Measurements from ENCODE around the gene COA3.

Gene COA3

DNA sequence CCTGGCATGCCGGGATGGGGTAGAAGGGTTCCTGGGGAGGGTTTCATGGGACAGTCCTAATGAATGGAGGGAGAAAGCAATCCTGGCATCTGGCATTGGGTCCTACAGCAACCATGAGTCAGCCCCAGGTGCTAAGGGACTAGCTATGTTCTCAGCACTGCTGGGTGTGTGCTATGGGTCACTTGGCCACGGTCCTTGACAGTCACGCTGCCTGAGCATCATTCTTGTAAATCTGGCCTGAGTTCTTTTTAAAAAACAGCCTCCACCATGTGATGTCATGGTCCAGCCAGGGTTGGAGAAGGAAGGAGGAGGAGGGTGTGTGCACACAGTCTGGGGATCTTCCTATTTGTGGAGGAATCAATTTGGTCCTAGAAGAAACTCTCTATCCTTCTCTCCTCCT is 43.7 kb downstream of the COA3 start:
- DNase-seq (ENCODE audit: low read depth, low spot score), result no peak

DNA sequence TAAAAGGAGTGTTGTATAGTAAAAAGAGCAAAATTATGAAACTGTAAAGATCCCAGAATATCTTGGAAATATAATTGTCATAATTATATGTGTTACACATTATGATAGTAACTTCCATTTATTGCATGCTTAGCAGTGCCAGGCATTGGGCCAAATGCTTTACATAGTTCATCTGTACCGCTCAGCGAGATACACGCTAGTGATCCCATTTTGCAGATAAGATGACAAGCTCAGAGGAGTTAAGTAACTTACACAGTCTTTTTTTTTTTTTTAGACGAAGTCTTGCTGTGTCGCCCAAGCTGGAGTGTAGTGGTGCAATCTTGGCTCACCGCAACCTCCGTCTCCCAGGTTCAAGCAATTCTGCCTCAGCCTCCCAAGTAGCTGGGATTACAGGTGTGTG is 46.9 kb downstream of the COA3 start:
- DNase-seq (ENCODE audit: low read depth, low spot score), result no peak

DNA sequence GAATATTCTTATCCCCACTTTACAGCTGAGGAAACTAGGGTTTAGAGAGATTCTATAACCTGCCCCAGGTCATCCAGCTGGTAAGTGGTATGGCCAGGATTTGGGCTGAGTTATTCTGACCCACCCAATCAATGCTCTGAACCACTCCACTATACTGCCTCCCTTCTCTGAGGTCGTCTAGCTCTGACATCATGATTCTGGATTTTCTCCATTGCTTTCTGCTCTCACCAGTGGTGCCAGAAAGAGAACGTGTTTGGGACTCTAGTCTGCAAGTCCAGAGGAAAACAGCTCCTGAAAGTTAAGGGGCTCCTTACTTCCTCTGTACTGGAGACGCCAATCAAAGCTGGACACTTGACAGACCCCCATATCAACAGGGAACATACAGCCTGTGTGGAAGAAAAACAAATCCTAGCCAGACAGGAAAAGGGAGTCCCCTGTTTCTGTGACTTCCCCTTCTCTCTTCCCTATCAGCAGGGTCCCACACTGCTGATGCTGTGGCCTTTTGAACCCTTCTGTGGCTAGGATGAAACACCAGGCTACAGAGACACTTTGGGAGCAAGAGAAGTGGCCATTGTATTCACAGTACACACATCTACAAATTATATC is 47.7 kb downstream of the COA3 start:
- no peak for DNase-seq (ENCODE audit: low read depth, low spot score)

- no peak for DNase-seq (ENCODE audit: low read depth, low spot score)
Observed at GRCh38 chr17:42748908-42749798, 49.4 kb downstream of the COA3 start.

GRCh38 chr17:42748202-42748907 is 50.1 kb downstream of the COA3 start:
- no peak for DNase-seq (ENCODE audit: low read depth, low spot score)
